Measurements from ENCODE around the gene UBE3C.
"Not testable (repeated sequence)": the region's sequence is repeated elsewhere in the genome, so short reads cannot be mapped to it uniquely, and the experiment has no call there.

UBE3C gene

GRCh38 chr7:157097569-157097968 is 41.2 kb upstream of the UBE3C start:
- DNase-seq (ENCODE audit: extremely low spot score), result no peak
- TF ChIP-seq PKNOX1 (IDR thresholded peaks at IDR 0.05), result no peak
- no peak for TF ChIP-seq HDGF (IDR thresholded peaks at IDR 0.05; ENCODE audit: borderline replicate concordance)
- no peak for TF ChIP-seq FOXK2 (IDR thresholded peaks at IDR 0.05)
- no peak for TF ChIP-seq ARNT (IDR thresholded peaks at IDR 0.05)
- TF ChIP-seq LEF1 (IDR thresholded peaks at IDR 0.05; ENCODE audit: borderline replicate concordance), result no peak
- TF ChIP-seq L3MBTL2 (conservative IDR thresholded peaks at IDR 0.05), result no peak
- TF ChIP-seq BHLHE40 (IDR thresholded peaks at IDR 0.05; ENCODE audit: borderline replicate concordance), result no peak
- TF ChIP-seq TARDBP (IDR thresholded peaks at IDR 0.05), result no peak
- no peak for TF ChIP-seq FOXA1 (IDR thresholded peaks at IDR 0.05)
- TF ChIP-seq ELF4 (IDR thresholded peaks at IDR 0.05), result no peak
- TF ChIP-seq ZNF384 (IDR thresholded peaks at IDR 0.05), result no peak
- CTCF ChIA-PET, result interaction anchor here (0.6 kb wide), 1 partner anchor 11 kb away, joined by 3 read pairs; no protein-coding TSS in a partner anchor
- POLR2A ChIA-PET, result interaction anchor here (1.3 kb wide), 1 partner anchor 94 kb away, joined by 3 read pairs; no protein-coding TSS in a partner anchor

- DNase-seq (ENCODE audit: extremely low spot score); CTCF ChIA-PET; POLR2A ChIA-PET: not testable (repeated sequence)
These were observed 38.7 kb upstream of the UBE3C start for GRCh38 chr7:157100005-157100404.

- POLR2A ChIA-PET; CTCF ChIA-PET; DNase-seq (ENCODE audit: extremely low spot score): not testable (repeated sequence)
These were observed 35.1 kb upstream of the UBE3C start for GRCh38 chr7:157103641-157104040.

GRCh38 chr7:157111311-157111710 is 27.4 kb upstream of the UBE3C start:
- DNase-seq (ENCODE audit: extremely low spot score), result no peak
- ChIA-PET POLR2A (no interaction called here), CTCF (interaction anchor here (0.7 kb wide), 1 partner anchor 101 kb away, joined by 3 read pairs; the partner anchor contains the start of gene MNX1)
- TF ChIP-seq NFRKB (IDR thresholded peaks at IDR 0.05) (no peak), SP1 (IDR thresholded peaks at IDR 0.05) (no peak), FOXK2 (IDR thresholded peaks at IDR 0.05) (no peak)

- CTCF ChIA-PET, result no interaction called here
- TF ChIP-seq LEF1 (IDR thresholded peaks at IDR 0.05; ENCODE audit: borderline replicate concordance) (no peak), FOXK2 (IDR thresholded peaks at IDR 0.05) (no peak), BHLHE40 (IDR thresholded peaks at IDR 0.05; ENCODE audit: borderline replicate concordance) (no peak), FOXM1 (IDR thresholded peaks at IDR 0.05; ENCODE audit: borderline replicate concordance) (no peak), SP1 (IDR thresholded peaks at IDR 0.05) (no peak), ELF4 (IDR thresholded peaks at IDR 0.05) (no peak), SUZ12 (IDR thresholded peaks at IDR 0.05) (no peak), TARDBP (IDR thresholded peaks at IDR 0.05) (no peak), CTBP1 (IDR thresholded peaks at IDR 0.05; ENCODE audit: borderline replicate concordance) (no peak), FOXA1 (IDR thresholded peaks at IDR 0.05) (no peak), NFRKB (IDR thresholded peaks at IDR 0.05) (no peak), PKNOX1 (IDR thresholded peaks at IDR 0.05) (no peak), ZNF384 (IDR thresholded peaks at IDR 0.05) (no peak), HDGF (IDR thresholded peaks at IDR 0.05; ENCODE audit: borderline replicate concordance) (no peak), ARNT (IDR thresholded peaks at IDR 0.05) (no peak), L3MBTL2 (conservative IDR thresholded peaks at IDR 0.05) (no peak)
- DNase-seq (ENCODE audit: extremely low spot score), result no peak
- POLR2A ChIA-PET, result no interaction called here
These were observed 26.0 kb upstream of the UBE3C start for GRCh38 chr7:157112706-157113105.

- no peak for DNase-seq (ENCODE audit: extremely low spot score)
- ChIA-PET POLR2A (no interaction called here), CTCF (no interaction called here)
- TF ChIP-seq BHLHE40 (IDR thresholded peaks at IDR 0.05; ENCODE audit: borderline replicate concordance) (no peak), ELF4 (IDR thresholded peaks at IDR 0.05) (no peak), FOXM1 (IDR thresholded peaks at IDR 0.05; ENCODE audit: borderline replicate concordance) (no peak), ZNF384 (IDR thresholded peaks at IDR 0.05) (no peak), L3MBTL2 (conservative IDR thresholded peaks at IDR 0.05) (no peak), SP1 (IDR thresholded peaks at IDR 0.05) (no peak), NFRKB (IDR thresholded peaks at IDR 0.05) (no peak), CTBP1 (IDR thresholded peaks at IDR 0.05; ENCODE audit: borderline replicate concordance) (no peak), SUZ12 (IDR thresholded peaks at IDR 0.05) (no peak), FOXA1 (IDR thresholded peaks at IDR 0.05) (no peak), LEF1 (IDR thresholded peaks at IDR 0.05; ENCODE audit: borderline replicate concordance) (no peak), TARDBP (IDR thresholded peaks at IDR 0.05) (no peak), FOXK2 (IDR thresholded peaks at IDR 0.05) (no peak), HDGF (IDR thresholded peaks at IDR 0.05; ENCODE audit: borderline replicate concordance) (no peak), ARNT (IDR thresholded peaks at IDR 0.05) (no peak), PKNOX1 (IDR thresholded peaks at IDR 0.05) (no peak)
These were observed 25.1 kb upstream of the UBE3C start for GRCh38 chr7:157113607-157114006.

- CTCF ChIA-PET, result no interaction called here
- TF ChIP-seq FOXA1 (IDR thresholded peaks at IDR 0.05) (no peak), HDGF (IDR thresholded peaks at IDR 0.05; ENCODE audit: borderline replicate concordance) (no peak), ARNT (IDR thresholded peaks at IDR 0.05) (no peak), ZNF384 (IDR thresholded peaks at IDR 0.05) (no peak), ELF4 (IDR thresholded peaks at IDR 0.05) (no peak)
- DNase-seq (ENCODE audit: extremely low spot score), result no peak
- POLR2A ChIA-PET, result no interaction called here
These were observed 22.0 kb upstream of the UBE3C start for GRCh38 chr7:157116762-157117161.

Measured in HEK293T (cell line).